Stimulated activated CD4-positive, alpha-beta T cell treated with anti-CD3 and anti-CD28 coated beads, Interleukin-15, amount 100 ng/mL, for 1 hour (primary cell): ENCODE data around the gene TTYH3.

Experiments
- DNase-seq, 2 donors: peaks; one replicate each; pipeline ENCODE4 v3.0.0-alpha.2; 2020; ENCODE audit warnings: low read depth in 1 of 2, low spot score in 1 of 2

Gene TTYH3

GRCh38 chr7:2646680-2647571 lies 15.1 kb downstream of the TTYH3 start:
- no peak for DNase-seq

DNA sequence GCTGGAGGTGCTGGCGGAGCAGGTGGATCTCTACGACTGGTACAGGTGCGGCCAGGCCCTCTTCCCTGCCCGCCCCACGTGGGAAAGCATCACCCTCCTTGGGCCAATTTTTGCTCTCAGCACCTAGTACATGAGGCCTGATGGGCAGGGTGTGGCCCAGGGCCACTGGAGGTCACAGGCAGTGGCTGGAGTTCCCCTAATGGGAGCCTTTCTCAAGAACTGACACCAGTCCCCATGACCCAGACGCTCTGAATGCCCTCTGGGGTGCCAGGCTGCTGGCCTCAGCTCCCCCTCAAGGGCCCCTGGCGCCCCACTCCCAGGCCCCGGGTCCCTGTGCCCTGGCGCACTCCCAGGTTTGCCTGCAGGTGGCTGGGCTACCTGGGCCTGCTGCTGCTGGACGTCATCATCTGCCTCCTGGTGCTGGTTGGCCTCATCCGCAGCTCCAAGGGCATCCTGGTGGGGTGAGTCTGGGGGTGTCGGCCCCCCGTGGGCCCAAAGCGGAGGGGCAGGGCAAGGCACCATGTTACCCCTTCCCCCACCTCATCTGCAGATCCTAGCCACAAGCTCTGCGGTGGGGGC lies 15.9 kb downstream of the TTYH3 start:
- no peak for DNase-seq

DNA sequence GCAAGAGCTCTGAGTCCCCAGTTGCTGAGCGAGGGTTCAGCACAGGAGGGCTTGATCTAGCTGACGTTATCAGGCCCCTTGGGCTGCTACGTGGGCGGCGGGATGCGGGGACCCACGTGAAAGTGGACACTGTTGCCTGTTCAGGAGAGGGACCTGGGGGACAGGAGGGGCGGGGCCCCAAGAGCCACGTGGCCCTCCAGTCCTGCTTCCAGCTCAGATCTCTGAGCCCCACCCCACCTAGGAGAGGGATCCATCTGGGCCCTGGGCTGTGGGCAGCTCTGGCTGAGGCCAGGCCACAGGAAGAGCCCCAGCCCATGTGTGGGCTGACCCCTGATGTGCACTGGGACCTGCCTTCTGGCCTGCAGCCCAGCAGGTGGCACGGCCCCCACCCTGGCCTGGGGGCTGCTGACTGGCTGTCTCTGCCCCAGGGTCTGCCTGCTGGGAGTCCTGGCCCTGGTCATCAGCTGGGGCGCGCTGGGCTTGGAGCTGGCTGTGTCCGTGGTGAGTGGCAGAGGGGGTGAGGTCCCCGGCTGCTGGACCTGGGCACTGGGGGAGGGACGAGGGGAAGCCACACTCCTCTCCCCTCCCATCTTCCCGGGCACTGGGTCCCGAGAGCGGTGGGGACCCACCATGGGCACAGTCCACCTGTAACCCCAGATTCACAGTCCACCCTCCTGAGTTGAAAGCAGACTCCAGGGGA lies 17.5 kb downstream of the TTYH3 start:
- DNase-seq, result no peak

GRCh38 chr7:2649991-2650390 lies 18.2 kb downstream of the TTYH3 start:
- no peak for DNase-seq

GRCh38 chr7:2650451-2650850 lies 18.7 kb downstream of the TTYH3 start:
- DNase-seq, result no peak

DNA sequence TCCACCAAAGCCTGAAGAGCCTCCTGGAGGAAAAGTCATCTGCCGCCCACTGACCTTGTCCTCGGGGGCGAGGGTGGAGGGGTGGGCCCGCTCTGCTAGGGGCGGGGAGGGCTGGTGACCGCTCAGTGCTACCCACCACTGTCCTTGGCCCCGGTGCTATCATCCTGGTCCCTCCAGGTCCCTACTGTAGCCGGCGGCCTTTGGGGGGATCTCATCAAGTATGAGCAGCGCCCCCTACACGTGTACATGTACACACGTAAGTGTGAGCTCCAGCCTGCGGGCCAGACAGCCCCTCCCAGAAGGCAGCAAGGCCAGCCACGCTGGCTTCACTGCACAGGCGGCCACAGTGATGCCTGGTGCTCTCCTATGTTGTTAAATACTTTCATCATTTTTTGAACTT lies 19.6 kb downstream of the TTYH3 start:
- no peak for DNase-seq

- no peak for DNase-seq
Measured at GRCh38 chr7:2651847-2652735, 20.3 kb downstream of the TTYH3 start.

GRCh38 chr7:2652736-2653060 lies 20.9 kb downstream of the TTYH3 start:
- no peak for DNase-seq

GRCh38 chr7:2654059-2654458 lies 22.3 kb downstream of the TTYH3 start:
- no peak for DNase-seq

DNA sequence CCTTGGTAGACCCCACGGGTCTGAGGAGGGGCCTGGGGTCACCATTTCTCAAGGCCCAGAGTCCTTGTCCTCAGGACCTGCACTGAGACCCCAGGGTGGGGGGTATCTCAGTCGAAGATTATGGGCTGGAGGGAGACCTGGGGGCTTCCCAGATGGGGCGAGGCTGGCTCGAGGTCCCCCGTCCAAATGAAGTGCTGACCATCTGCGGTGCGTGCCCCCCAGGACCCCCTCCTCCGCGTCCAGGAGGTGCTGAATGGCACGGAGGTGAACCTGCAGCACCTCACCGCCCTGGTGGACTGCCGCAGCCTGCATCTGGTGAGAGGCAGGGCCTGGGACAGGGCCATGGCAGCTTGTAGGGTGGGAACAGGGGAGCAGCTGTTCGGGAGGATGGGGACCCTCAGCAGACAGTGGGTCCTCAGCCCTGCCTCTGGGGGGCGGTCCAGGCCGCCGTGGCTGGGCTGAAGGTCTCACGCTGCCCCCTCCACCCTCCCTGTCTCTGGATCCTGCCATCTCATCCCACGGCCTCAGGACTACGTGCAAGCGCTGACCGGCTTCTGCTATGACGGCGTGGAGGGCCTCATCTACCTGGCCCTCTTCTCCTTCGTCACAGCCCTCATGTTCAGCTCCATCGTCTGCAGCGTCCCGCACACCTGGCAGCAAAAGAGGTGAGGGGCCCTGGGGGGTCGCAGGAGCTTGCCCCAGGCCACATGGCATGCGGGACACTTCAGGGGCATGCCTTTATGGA lies 24.3 kb downstream of the TTYH3 start:
- DNase-seq, result no peak

GRCh38 chr7:2657208-2657607 lies 25.4 kb downstream of the TTYH3 start:
- no peak for DNase-seq

DNA sequence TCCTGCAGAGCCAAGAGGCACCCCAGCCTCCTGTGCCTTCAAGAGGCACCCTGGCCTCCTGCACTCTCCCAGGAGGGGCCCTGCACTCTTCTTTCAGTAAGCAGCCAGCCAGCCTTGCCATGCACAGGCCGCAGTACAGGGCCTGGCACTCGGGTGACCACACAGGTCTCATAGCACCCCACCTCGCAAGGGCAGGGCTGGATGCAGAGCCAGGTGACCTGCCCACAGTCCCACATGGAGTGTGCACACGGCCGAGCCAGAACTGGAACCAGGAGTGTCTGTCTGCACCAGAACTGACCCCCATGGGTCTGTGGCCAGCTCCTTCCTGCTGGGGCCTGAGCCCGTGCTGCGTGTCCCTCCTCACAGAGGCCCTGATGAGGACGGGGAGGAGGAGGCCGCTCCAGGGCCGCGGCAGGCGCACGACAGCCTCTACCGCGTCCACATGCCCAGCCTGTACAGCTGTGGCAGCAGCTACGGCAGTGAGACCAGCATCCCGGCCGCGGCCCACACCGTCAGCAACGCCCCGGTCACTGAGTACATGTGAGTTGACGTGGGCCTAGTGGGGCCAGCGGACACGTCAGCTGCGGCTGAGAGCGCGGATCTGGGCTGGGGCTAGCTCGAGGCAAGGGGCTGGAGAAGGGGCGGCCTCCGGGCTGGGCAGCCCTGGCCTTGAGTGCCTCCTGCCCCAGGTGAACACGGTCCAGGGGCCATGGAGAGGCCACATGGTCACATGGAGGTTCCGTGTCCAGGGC lies 26.3 kb downstream of the TTYH3 start:
- DNase-seq, result no peak

DNA sequence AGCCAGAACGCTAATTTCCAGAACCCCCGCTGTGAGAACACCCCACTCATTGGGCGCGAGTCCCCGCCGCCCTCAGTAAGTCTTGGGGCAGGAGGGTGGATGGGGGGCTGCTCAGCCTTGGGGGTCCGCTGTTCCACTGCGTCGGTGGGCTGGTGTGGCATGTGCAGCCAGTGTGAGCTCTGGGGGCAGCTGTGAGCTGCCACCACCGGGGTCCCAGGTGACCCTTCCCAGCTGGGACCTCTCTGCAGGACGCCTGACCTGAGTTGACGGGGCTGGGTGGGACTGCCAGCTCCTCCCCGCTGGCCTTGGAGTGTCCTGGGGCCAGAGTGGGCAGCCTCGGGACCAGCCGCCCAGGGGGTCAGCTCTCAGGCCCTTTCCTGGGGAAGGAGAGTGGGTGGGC lies 27.2 kb downstream of the TTYH3 start:
- no peak for DNase-seq

DNA sequence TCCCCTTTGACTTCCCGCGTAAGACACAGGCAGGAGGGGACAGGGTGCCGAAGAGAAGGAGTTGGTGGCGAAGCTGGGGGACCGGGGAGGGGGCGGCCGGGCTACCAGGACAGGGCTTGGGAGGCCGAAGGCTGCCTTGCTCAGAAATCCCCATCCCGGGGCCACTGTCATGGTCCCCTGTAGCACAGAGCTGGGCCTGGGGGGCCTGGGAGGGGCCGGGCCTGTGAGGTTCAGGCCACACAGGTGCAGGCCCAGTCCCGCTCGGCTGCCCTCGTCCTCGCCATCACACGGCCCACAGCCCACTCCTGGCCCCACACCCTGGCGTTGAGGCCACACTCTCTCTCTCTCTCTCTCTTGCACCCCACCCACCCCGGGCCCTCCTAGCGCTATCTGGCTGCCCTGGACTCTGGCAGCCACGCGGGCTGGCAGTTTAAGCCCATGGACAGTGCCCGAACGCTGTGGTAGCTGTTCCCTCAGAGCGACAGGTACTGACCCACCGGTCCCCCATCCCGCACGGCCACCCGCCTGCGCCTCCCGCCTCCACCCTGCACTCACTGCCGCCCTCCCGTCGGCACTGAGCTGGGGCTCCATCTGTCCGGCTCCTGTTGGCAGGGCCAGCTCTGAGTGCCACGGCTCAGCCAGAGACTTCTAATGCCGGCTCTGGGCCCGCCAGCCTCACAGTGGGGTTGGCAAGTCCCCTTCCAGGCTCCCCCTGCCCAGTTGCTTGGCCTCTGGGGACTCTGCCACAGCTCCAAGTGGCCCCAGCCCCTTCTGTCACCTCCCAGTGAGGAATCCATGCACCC lies 28.0 kb downstream of the TTYH3 start:
- DNase-seq, result no peak

DNA sequence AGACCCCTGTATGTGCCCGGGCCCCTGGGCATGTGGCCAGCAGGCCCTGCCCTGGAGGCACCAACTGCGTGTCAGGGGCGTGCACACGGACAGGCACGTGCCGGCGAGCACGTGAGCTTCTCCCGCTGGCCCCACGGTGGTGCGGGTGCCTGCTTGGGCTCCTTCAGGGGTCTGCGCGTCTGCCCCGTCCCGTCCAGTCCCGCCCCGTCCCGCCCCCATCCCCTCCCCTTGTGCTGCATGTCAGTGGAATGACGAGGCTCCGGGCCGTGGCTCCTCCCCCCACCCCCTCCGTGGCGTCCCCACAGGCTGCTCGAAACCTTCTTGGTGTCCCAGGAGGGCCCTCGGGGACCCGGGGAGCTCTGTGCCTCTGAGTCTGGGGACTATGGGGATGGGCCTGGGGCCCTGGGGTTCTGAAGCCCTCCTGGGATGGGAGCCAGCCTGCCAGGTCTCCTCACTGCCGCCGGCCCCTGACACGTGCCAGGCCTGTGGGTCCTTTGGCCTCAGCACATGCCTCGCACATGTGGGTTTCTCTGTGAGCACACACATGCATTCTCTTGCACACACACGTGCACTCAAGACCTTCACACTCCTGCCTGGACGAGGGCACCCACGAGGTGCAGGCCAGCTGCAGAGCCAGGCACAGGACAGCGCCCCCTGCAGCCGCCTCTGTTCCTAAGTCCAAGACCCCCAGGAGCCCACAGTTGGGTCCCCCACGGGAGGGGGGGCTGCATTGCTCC lies 28.7 kb downstream of the TTYH3 start:
- no peak for DNase-seq

- no peak for DNase-seq
Measured at GRCh38 chr7:2661096-2661449, 29.3 kb downstream of the TTYH3 start.

- no peak for DNase-seq
Measured at GRCh38 chr7:2661602-2662272, 30.0 kb downstream of the TTYH3 start.
